ENCODE results near the gene FAF2.
"Not testable (repeated sequence)": the region's sequence is repeated elsewhere in the genome, so short reads cannot be mapped to it uniquely, and the experiment has no call there.

FAF2 gene

DNA sequence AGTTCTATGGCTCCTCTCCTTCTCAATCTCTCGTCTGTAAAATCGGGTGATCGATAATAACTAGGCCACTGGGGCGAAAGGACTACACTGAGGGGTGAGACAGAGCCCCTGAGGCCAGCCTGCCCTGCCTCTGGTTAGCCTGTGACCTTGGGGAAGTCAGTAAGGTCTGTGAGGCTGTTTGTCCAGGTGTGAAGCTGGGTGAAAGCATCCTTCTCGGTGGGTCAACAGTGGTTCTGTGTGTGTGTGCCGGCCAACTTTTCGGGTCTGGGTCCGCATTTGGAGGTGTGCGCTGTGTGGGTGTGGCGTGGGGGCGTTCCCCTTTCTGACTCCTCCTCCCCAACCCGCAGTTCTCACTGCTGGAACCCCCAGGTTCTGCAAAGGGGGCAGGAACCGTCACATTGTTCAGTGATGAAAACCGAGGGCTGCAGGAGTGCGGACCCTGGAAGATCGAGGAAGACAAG lies 94.0 kb downstream of the FAF2 start:
- in situ Hi-C loops (cut with MboI; ENCODE audit: low sequenced_read_pairs) = no loop called here

- in situ Hi-C loops (cut with MboI; ENCODE audit: low sequenced_read_pairs) = no loop called here
Measured at GRCh38 chr5:176542596-176543427, 94.6 kb downstream of the FAF2 start.

DNA sequence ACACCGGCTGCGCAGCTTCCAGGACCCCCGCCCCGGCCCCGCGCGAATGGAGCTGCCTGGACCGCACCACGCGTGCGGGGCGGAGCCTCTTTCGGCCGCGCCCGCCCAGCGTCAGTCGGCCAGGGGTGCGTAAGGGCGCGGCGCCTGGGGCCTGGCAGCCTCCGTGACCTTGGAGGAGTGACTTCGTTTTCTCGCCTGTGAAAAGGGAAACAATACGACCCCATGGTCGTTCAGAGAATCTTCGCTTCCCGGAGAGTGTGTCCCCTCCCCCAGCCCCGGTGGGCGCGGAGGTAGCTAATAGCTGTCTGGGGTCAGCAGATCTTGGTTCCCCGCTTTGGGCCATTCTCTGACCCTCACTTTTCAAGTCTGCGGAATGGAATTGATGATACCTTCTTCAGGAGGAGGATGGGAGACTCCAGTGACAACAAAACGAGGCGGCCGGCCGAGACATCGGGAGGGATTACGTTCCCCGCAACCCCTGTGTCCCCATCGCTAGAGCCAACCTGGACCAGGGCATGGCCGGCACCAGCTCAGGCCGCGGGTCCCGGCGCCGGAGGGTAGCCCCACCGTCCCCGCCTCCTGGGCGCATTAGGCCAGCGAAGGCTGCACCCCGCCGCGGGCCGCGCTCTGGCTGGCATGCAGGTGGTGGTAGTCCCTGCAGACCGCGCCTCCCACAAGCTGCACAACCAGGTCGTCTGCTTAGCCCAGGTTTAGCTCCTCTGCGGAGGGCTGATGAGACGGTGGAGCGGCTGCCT lies 95.4 kb downstream of the FAF2 start:
- in situ Hi-C loops (cut with MboI; ENCODE audit: low sequenced_read_pairs) = no loop called here

GRCh38 chr5:176545388-176545736 lies 97.2 kb downstream of the FAF2 start:
- in situ Hi-C loops (cut with MboI; ENCODE audit: low sequenced_read_pairs) = no loop called here

DNA sequence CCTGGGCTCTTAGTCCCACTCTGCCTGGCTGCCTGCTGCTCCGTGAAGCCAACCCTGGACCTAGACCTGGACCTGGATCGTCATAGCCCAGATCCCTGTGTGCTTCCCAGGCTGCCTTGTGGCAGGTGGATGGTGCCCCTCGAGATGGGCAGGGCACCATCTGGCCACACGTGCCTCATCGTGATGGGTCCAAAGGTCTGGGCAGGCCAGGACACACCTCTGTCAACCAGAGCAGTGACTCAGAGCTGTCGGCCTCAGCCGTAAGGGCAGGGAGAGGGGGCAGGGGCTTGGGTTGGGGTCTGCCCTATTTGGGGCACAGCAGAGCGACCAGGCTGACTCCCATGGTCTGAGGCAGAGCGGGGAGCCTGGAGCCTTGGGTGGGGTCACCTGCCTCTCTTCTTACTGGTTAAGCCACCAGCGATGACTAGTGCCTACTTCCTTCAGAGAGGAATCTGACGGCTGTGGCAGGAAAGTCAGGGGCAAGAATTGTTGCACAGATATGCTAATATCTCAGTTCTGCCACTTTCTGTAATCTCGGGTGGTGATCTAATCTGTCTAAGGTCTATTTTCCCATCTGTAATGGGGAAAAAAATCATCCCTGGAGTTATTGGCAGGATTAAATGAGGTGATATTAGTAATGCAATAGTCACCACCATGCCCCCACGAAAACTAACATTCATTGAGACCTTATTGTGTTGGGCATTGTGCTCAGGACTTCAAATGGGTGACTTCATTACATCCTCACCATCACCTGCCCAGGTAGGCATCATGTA lies 97.7 kb downstream of the FAF2 start:
- in situ Hi-C loops (cut with MboI; ENCODE audit: low sequenced_read_pairs) = no loop called here

DNA sequence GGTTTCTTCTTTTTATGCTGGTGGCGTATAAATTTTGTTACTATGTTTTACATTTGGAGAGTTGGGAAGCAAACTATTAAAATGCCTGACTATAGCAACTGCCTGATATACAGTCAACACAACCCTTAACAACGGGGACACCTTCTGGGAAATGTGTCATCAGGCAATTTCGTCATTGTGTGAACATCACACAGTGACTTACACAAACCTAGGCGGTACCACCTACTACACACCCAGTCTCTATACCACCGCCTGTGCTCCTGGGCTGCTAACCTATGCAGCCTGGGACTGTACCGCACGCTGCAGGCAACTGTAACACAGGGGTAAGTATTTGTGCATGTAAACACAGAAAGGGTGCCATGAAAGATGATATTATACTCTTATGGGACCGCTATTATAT lies 99.6 kb downstream of the FAF2 start:
- in situ Hi-C loops (cut with MboI; ENCODE audit: low sequenced_read_pairs) = no loop called here

GRCh38 chr5:176548967-176549444 lies 100.8 kb downstream of the FAF2 start, which contains the start of gene CDHR2:
TSS of gene CDHR2 (plus strand) at chr5:176549342. CDS start at chr5:176565353, 16,011 bp downstream.
- in situ Hi-C loops (cut with MboI; ENCODE audit: low sequenced_read_pairs) = no loop called here

- in situ Hi-C loops (cut with MboI; ENCODE audit: low sequenced_read_pairs) = no loop called here
Measured at GRCh38 chr5:176549871-176550270, 101.7 kb downstream of the FAF2 start.

DNA sequence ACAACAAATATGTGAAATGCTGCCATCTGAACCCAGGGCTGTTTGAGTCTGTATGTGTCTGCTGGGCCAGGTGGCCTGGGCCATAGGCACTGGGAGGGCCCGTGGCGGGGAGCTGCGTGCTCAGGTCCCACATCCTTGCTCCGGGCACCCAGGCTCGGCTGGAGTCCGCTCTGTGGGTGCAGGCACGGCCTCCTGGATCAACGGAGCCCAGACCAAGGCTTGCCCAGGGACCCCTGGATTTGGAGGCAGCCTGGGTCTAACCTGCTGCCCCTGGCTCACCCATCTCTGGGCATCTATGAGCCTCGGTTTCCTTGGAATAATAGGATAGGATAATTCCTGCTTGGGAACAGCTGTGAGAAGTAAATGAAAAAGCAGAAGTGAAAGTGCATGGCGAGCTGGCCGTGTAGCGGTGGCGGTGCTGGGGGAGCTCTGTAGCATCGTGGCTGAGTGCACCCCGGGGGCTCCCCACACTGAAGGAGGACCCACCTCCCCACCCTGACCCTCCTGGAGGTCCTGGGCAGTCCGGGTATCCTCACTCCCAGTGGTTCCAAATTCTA lies 102.2 kb downstream of the FAF2 start:
- in situ Hi-C loops (cut with MboI; ENCODE audit: low sequenced_read_pairs) = no loop called here

GRCh38 chr5:176550937-176551336 lies 102.8 kb downstream of the FAF2 start:
- in situ Hi-C loops (cut with MboI; ENCODE audit: low sequenced_read_pairs) = not testable (repeated sequence)

GRCh38 chr5:176552332-176552869 lies 104.2 kb downstream of the FAF2 start:
- in situ Hi-C loops (cut with MboI; ENCODE audit: low sequenced_read_pairs) = no loop called here

DNA sequence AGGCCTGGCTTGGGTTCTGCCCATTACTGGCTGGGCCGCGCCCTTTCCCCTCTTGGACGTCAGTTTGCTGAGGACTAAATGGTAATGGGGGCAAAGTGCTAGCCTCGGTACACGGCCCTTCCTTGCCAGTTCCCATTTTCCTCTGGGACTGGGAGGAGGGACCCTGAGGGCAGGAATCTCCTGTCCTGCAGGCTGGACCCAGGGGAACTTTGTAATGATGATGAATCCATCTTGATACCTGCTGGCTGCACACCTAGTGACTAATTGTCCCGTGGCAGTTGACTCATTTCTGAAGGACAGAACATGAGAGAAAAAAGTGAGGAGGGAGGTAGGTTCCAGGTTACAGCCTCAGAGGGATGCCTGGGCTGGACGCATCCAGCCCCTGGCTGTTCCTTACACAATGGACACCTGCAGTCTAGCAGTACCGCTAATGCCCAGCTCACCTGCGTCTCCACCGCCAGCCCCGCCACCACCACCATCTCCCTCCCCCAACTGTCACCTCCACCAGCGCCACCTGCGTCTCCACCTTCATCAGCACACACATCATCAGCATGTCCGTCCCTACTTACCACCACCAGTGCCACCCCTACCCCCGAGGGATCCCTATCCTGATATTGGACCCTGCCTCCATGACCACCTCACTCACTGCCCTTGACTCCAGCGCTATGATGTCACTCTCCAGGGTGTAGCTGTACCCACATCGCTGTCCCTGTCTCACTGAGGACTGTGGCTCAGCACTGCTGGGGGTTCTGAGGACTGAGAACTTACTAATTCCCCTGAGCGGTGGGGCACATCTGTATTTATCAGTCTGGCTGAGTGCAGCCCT lies 105.3 kb downstream of the FAF2 start:
- in situ Hi-C loops (cut with MboI; ENCODE audit: low sequenced_read_pairs) = no loop called here

GRCh38 chr5:176557846-176558245 lies 109.7 kb downstream of the FAF2 start:
- in situ Hi-C loops (cut with MboI; ENCODE audit: low sequenced_read_pairs) = no loop called here
